ENCODE data around the gene HOXD12.

GRCh38 chr2:176085861-176086771 lies 13.5 kb upstream of the HOXD12 start:
- TF ChIP-seq, protein P1, sequence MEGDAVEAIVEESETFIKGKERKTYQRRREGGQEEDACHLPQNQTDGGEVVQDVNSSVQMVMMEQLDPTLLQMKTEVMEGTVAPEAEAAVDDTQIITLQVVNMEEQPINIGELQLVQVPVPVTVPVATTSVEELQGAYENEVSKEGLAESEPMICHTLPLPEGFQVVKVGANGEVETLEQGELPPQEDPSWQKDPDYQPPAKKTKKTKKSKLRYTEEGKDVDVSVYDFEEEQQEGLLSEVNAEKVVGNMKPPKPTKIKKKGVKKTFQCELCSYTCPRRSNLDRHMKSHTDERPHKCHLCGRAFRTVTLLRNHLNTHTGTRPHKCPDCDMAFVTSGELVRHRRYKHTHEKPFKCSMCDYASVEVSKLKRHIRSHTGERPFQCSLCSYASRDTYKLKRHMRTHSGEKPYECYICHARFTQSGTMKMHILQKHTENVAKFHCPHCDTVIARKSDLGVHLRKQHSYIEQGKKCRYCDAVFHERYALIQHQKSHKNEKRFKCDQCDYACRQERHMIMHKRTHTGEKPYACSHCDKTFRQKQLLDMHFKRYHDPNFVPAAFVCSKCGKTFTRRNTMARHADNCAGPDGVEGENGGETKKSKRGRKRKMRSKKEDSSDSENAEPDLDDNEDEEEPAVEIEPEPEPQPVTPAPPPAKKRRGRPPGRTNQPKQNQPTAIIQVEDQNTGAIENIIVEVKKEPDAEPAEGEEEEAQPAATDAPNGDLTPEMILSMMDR (IDR thresholded peaks at IDR 0.05), result peak; percentile 82
- TF ChIP-seq TCF7L2 (IDR thresholded peaks at IDR 0.05; ENCODE audit: low read depth, low read length), result no peak

Data from Panc1 (cell line).